ENCODE data around the gene SKIC3.

Gene SKIC3

DNA sequence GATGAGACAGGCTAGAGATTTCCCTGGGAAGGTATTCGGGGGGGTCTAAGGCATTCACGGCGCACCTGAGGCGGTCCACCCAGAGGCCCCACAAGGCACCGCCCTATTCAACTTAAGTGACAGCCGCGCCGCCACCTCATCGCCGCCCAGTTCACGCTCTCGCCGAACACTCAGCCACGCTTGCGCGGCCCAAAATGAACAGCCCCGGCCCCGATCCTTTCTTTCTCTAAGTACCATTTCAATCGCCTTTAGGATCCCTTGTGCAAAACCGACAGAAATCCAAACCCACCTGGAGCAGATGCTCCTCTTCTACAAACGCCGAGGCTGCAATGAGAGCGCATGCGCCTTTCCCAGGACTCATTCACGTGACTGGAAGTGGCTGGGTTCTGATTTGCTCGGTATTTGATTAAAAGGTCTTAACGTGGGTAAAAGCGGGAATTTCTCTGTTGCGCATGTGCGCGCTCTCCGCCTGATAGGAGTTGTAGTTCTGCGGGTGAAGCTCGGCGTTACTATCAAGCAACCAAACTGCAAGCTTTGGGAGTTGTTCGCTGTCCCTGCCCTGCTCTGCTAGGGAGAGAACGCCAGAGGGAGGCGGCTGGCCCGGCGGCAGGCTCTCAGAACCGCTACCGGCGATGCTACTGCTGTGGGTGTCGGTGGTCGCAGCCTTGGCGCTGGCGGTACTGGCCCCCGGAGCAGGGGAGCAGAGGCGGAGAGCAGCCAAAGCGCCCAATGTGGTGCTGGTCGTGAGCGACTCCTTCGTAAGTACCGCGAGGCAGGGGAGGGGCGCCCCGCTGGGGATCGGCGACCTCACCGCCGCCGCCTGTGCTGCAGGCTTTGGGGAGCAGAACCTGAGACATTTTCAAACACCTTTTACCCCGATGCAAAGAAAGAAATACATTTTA, at the start of gene SKIC3, which contains the start of gene ARSK:
Gene SKIC3, minus strand, starts transcription at position 331 of the 902 bp plus-strand sequence. CDS start 7,827 bp downstream, outside the sequence.
Gene ARSK, plus strand, starts transcription at position 455 of the 902 bp plus-strand sequence. Its CDS starts 178 bp downstream, at position 633.
- TF ChIP-seq GATA2 (IDR thresholded peaks at IDR 0.05; ENCODE audit: low read depth, low read length) (no peak), GATA3 (IDR thresholded peaks at IDR 0.05; ENCODE audit: low read depth, low read length) (no peak)

DNA sequence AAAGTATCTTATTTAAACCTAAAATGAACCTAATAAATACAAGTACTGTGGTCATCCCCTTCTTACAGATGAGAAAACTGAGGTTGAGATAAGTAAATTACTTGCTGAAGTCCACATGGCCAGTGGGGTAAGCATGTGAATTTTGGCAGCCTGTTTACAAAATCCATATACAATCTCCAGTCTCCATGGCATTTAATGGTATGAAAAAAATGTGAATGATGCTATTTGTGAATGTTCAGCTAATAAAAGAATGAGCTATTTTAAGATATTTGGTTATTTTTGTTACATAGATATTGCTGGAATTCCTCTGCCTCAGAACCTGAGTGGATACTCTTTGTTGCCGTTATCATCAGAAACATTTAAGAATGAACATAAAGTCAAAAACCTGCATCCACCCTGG, 45.8 kb upstream of the SKIC3 start:
- TF ChIP-seq GATA2 (IDR thresholded peaks at IDR 0.05; ENCODE audit: low read depth, low read length): no peak
- TF ChIP-seq GATA3 (IDR thresholded peaks at IDR 0.05; ENCODE audit: low read depth, low read length): no peak

DNA sequence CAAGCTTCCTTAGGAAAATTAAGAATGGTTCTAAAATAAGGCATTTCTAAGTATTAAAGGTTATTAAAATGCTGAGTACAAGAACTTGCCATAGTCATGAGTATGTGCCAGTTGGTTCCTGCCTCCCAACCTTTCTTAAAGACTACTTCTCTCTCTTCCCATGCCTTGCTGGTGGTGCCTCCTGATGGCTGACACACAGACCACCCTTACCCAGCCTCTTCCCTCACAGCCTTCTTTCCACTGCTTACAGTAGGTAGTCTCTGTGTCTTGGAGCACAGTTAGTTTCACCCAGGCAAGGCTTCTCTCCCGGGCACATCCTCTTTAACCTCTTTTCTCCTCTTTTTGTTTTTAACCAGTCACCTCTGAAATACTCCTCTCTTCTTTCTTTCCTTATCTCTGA, 44.5 kb upstream of the SKIC3 start:
- no peak for TF ChIP-seq GATA3 (IDR thresholded peaks at IDR 0.05; ENCODE audit: low read depth, low read length)

DNA sequence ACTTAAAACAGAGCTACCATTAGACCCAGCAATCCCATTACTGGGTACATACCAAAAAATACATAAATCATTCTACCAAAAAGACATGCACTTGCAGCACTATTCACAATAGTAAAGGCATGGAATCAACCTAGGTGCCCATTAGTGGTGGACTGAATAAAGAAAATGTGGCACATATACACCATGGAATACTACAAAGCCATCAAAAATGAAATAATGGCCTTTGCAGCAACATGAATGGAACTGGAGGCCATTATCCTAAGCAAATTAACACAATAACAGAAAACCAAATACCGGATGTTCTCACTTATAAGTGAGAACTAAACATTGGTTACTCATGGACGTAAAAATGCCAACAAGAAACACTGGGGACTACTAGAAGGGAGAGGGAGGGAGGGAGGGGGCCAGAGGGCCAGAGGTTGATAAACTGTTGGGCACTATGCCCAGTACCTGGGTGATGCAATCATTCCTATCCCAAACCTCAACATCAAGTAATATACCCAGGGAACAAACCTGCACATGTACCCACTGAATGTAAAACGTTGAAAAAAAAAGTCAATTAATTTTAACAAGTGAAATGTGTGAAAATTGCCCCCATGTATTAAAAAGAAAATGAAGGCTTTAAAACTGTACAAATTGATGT, 40.6 kb upstream of the SKIC3 start:
- TF ChIP-seq GATA2 (IDR thresholded peaks at IDR 0.05; ENCODE audit: low read depth, low read length) (no peak), GATA3 (IDR thresholded peaks at IDR 0.05; ENCODE audit: low read depth, low read length) (no peak)

DNA sequence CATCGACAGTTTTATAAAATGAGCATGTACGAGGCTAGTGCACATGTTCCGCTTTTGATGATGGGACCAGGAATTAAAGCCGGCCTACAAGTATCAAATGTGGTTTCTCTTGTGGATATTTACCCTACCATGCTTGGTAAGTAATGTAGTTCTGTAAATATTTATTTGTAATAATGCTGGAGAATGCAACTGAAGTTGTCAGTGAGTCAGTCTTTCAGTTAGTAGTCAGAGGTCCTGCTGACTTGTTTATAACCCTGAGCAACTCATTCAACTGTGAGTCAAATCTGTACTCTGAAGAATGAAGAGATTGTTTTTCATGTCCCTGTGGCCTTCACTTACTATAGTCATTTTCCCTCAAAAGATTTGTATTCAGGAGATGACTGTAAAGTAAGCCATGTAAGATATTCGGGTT, 36.7 kb upstream of the SKIC3 start:
- TF ChIP-seq GATA2 (IDR thresholded peaks at IDR 0.05; ENCODE audit: low read depth, low read length): no peak
- TF ChIP-seq GATA3 (IDR thresholded peaks at IDR 0.05; ENCODE audit: low read depth, low read length): no peak

DNA sequence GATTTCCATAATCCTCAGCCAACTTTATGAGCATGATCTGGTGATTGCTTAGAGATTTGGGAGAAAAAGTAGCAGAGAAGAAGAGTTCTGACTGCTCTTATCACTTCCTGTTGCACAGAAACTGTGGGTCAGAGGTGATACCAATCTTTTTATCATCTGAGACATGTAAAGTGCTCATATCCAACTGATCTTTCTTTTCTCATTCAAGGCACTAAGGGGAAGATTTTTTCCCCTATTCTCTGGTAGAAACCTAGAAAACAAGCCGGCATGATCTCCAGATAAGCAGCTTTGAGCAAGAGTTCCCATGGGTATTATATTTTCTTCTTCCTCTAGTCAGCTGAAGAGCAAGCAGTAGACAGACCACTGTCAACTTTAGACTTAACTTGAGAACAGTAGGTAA, 36.1 kb upstream of the SKIC3 start:
- no peak for TF ChIP-seq GATA2 (IDR thresholded peaks at IDR 0.05; ENCODE audit: low read depth, low read length)
- TF ChIP-seq GATA3 (IDR thresholded peaks at IDR 0.05; ENCODE audit: low read depth, low read length): no peak

DNA sequence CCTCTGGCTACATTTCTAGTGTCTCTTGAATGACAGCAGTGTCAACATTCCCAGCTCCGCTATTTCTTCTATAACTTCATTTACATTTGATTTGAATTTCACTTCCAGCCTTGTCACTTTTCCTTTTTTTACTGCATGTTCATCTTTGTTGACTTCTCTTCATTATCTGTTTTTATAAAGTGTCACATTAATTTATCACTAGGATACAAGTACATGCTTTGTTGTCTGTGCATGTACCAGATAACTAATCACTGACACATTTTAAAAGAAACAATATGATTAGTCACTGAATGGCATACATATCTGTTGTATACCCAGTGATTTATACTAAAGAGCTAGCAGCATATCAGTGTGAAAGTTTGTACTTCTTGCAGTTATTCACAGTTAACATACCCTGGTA, 29.2 kb upstream of the SKIC3 start:
- TF ChIP-seq GATA3 (IDR thresholded peaks at IDR 0.05; ENCODE audit: low read depth, low read length) (no peak), GATA2 (IDR thresholded peaks at IDR 0.05; ENCODE audit: low read depth, low read length) (no peak)

DNA sequence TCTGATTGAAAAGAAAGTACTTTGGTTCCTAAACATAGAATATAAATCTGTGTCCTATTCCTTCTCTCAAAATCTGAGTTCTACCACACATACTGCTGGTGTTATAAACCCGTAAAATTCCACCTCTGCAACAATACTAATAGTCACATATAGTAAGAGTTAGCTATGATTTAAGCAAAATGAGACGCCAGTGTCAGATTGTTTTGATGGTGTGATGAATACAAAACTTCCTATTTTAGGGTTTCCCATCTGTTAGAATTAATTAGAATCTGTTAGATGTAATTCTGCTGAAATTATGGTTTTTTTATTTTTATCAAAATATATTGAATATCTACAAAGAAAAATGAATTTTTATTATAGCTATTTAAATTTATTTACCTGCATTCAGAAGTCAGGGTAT, 26.8 kb upstream of the SKIC3 start:
- TF ChIP-seq GATA2 (IDR thresholded peaks at IDR 0.05; ENCODE audit: low read depth, low read length) (no peak), GATA3 (IDR thresholded peaks at IDR 0.05; ENCODE audit: low read depth, low read length) (no peak)

DNA sequence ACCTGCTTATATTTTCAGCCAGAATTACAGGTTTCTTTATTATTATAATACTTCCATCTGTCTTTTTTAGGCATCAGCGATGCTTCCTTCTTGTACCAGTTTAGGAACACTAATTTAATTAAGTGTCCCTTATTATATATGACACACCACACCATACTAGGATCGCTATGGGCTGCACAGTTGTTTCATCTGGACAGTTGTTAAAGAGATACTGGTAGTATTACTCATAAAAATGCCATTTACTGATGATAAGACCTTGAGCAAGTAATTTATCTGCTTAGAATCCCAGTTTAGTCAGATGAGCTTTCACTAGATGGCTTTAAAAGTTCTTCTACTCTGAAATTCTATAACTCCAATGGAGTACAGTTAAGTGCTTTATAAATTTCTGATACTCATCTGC, 17.2 kb upstream of the SKIC3 start:
- TF ChIP-seq GATA2 (IDR thresholded peaks at IDR 0.05; ENCODE audit: low read depth, low read length): no peak

DNA sequence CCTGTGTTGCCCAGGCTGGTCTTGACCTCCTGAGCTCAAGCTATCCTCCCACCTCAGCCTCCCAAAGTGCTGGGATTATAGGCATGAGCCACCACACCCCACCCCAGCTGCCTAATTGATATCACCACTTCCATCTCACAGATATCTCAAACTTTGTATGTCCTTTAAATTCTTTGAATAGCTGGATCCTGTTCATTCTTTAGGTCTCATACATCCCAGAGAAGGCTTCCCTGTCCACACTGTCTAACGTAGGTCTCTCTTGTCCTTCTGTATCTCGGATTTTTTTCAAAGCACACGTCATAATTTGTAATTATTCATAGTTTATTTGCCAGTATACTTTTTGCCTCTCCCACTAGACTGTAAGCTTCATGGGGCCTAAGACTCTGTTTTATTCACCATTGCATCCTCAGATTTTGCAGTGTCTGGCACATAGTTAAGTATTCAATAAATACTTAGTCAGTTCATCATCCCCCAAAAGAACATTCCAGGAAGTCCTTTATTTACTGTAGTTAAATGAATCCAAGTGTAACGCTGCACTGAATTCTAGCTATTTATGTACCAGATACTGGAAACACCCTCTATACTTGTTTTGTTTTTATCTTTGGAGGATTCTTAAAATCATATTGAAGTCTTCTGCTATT, 10.6 kb upstream of the SKIC3 start:
- TF ChIP-seq GATA3 (IDR thresholded peaks at IDR 0.05; ENCODE audit: low read depth, low read length) (no peak), GATA2 (IDR thresholded peaks at IDR 0.05; ENCODE audit: low read depth, low read length) (no peak)

DNA sequence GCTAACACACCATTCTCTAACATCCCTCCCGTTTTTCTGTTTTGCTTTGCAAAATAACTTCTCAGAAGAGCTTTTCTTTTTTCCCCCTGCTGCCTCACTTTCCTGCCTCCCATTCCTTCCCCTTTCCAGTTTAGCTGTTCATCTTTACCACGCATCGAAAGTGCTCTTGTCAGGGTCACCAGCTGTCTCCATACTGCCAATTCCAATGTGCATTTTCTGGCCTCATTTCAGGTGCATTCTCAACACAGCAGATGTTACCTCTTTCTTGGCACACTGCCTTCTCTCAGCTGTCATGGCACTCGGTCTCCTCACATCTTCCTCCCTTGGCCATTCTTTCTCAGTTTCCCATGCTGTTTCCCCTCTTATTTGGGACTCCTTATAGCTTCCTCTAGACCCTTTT, 9.7 kb upstream of the SKIC3 start:
- no peak for TF ChIP-seq GATA3 (IDR thresholded peaks at IDR 0.05; ENCODE audit: low read depth, low read length)
- no peak for TF ChIP-seq GATA2 (IDR thresholded peaks at IDR 0.05; ENCODE audit: low read depth, low read length)

DNA sequence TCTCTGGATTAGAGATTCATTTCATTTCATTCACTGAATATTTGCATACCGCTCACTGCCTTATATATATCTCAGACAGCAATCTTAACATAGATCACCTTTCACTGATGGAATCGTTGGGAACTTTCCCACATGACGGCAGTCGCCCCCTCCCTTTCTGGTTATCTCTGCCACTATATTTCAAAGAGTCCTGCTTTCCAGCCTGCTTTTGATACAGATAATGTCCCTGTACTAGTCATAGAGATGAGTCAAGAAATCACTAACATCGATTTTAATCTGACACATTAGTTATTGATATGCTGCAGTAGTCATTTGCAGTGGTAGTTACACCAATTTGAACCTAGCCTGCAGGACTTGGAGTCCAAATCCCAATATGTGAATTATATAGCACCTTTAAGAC, 8.6 kb upstream of the SKIC3 start:
- TF ChIP-seq GATA2 (IDR thresholded peaks at IDR 0.05; ENCODE audit: low read depth, low read length): no peak
- no peak for TF ChIP-seq GATA3 (IDR thresholded peaks at IDR 0.05; ENCODE audit: low read depth, low read length)

DNA sequence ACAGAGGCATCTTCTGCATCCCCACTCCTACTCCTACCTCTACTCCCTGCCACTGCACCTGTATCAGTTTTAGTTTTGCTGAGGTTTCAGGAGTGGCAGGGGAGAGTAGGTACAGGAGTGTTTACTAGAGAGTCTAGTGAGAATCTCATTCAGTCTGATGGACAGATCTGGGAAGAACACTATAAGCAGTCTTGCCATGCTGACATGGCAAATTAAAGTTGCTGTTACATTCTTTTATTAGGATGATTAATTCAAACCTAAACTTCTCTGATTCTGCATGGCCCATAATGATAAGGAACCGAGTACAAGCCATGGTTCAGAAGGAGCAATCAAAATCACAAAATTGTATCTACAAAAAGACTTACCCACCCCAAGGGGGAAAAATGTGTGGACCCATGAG, 7.5 kb upstream of the SKIC3 start:
- TF ChIP-seq GATA2 (IDR thresholded peaks at IDR 0.05; ENCODE audit: low read depth, low read length) (no peak), GATA3 (IDR thresholded peaks at IDR 0.05; ENCODE audit: low read depth, low read length) (no peak)

DNA sequence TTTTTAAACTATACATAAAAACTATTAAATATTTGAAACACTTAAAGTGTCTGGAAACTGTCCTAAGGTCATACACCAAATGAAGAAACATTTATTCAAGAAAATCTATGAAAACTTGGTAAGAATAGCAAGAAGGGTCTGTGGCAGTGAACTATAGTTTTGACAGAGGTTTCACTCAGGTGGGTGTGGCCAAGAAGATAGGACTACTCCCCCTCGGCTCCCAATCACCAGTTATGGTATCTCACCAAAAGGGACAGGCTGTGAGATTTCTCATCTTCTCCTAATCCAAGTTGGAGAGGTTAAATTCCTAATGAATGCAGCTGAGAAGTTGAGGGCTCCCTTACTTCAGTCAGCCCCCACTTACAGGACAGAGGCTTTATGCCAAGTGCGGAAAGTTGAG, 3.1 kb upstream of the SKIC3 start:
- TF ChIP-seq GATA2 (IDR thresholded peaks at IDR 0.05; ENCODE audit: low read depth, low read length) (no peak), GATA3 (IDR thresholded peaks at IDR 0.05; ENCODE audit: low read depth, low read length) (no peak)

DNA sequence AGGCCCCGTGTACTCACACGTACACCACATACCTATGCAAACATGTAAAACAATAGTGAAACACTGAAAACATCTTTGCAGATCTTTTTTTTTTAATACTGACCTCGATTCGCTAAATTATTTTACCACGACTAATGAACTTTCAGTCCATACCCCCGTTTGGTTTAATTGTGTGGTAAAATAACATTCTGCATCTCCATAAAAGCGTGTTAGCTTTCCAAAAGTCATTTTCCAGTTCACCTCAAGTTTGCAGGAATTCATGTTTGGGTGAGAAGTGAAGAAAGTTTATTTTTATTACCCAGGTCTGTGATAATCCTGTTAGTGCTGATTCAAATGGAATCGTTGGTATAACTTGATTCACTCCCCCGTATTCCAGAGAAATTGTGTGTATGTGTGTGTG, 776 bp upstream of the SKIC3 start:
- no peak for TF ChIP-seq GATA2 (IDR thresholded peaks at IDR 0.05; ENCODE audit: low read depth, low read length)
- no peak for TF ChIP-seq GATA3 (IDR thresholded peaks at IDR 0.05; ENCODE audit: low read depth, low read length)

Measured in SH-SY5Y (cell line).